Stimulated activated CD8-positive, alpha-beta memory T cell treated with anti-CD3 and anti-CD28 coated beads, Interleukin-2, amount 100 ng/mL, for 48 hours (primary cell): ENCODE measurements around the gene GALNTL6.
"Not testable (repeated sequence)": the region's sequence is repeated elsewhere in the genome, so short reads cannot be mapped to it uniquely, and the experiment has no call there.

ENCODE experiments used
- DNase-seq, 2 donors: peaks; one replicate each; pipeline ENCODE4 v3.0.0-alpha.2; 2020; ENCODE audit warnings: low read depth in 2 of 2

Gene GALNTL6

DNA sequence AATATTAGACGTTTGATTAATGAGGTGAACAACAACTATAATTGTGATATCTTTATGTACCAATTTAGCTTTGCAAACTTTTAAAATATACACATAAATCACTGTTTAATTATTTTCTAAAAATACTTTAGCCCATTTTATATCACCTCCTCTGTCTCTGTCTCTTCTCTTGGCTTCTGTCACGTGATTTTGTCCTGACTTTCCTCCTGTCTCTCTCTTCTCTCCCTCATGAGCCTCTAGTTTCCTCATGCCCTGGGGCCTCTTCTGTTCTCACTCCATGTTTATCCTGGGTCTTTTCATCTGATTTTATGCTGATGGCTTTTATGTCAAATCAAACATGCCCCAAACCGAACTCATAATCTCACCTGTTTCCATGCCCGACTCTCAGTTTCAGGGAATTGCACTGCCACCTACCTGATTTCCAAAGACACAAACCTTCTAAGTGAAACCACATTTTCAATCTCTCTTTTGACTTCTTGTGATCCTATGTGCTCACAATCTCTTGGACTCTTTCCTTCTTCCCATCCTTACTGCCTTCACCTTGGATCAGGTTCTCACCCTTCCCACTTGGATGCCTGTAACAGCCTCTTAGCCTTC is 1052.4 kb downstream of the GALNTL6 start:
- no peak for DNase-seq

- no peak for DNase-seq
Observed at GRCh38 chr4:172866421-172866820, 1053.2 kb downstream of the GALNTL6 start.

- DNase-seq = no peak
Observed at GRCh38 chr4:172867835-172868234, 1054.6 kb downstream of the GALNTL6 start.

DNA sequence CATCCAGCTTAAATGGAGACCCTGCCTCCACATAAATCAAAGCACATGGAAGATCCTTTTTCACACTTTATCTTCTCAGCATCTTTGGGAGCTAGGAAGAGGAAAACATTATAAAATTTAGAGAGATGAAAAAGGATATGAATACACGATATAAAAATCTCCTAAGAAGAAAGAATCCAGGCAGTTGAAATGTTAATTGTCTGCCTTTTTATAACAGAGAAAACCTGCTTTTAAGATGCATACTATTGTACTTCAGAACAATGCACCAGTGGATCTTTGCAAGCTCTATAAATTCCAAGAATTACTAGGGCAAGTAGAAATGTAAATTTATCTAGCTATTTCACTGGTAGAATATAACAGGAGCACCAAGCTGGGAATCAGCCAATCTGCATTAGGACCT is 1055.1 kb downstream of the GALNTL6 start:
- DNase-seq = no peak

GRCh38 chr4:172869621-172870268 is 1056.5 kb downstream of the GALNTL6 start:
- no peak for DNase-seq

GRCh38 chr4:172871381-172871780 is 1058.2 kb downstream of the GALNTL6 start:
- DNase-seq = no peak

GRCh38 chr4:172874944-172875343 is 1061.7 kb downstream of the GALNTL6 start:
- no peak for DNase-seq

- DNase-seq = no peak
Observed at GRCh38 chr4:172876394-172876793, 1063.2 kb downstream of the GALNTL6 start.

- DNase-seq = no peak
Observed at GRCh38 chr4:172881645-172882044, 1068.4 kb downstream of the GALNTL6 start.

- not testable (repeated sequence) for DNase-seq
Observed at GRCh38 chr4:172887358-172887757, 1074.2 kb downstream of the GALNTL6 start.

GRCh38 chr4:172887959-172888358 is 1074.8 kb downstream of the GALNTL6 start:
- DNase-seq = no peak

GRCh38 chr4:172892300-172892699 is 1079.1 kb downstream of the GALNTL6 start:
- no peak for DNase-seq

DNA sequence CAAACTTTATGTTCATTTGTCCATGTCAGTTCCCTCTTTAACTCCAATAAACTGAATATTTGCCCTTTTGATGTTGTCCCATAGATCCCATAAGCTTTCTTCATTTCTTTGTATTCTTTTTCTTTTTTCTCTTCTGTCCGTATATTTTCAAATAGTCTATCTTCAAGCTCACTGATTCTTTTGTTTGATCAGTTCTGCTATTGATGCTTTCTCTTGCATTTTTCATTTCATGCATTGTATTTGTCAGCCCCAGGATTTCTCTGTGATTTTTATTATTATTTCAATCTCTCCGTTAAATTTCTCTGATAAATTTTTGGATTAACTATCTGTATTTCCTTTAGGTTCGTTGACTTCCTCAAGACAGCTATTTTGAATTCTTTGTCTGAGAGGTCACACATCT is 1082.5 kb downstream of the GALNTL6 start:
- no peak for DNase-seq

DNA sequence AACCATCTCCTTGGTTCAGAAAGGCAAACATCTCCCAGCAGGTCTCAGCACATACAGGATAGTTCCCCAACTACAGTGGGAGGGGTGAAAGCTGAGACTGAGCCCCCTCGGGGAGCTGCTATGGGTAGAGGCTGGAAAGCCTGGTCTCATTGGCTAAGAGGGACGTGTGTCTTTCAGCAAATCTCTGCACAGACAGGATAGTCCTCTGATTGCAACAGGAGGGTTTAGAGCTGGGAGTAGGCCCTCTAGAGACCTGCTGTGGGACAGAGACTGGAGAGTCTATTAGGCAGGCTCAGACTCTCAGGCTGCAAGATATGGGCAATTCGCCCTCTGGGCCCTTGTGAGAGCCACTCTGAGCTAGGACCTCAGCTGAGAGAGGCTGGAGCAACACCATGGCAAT is 1083.8 kb downstream of the GALNTL6 start:
- no peak for DNase-seq

DNA sequence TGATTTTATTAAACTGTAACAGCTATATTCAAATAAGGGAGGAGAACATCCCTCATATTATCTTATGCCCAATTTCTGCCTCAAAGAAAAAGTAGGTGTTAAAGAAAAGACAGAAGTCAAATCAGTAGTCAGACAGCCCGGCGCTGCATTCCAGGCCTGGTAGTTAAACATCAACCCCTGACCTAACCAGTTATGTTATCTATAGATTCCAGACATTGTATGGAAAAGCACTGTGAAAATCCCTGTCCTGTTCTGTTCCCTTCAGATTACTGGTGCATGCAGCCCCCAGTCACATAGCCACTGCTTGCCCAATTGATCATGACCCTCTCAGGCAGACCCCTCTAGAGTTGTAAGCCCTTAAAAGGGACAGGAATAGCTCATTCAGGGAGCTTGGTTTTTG is 1085.5 kb downstream of the GALNTL6 start:
- no peak for DNase-seq

DNA sequence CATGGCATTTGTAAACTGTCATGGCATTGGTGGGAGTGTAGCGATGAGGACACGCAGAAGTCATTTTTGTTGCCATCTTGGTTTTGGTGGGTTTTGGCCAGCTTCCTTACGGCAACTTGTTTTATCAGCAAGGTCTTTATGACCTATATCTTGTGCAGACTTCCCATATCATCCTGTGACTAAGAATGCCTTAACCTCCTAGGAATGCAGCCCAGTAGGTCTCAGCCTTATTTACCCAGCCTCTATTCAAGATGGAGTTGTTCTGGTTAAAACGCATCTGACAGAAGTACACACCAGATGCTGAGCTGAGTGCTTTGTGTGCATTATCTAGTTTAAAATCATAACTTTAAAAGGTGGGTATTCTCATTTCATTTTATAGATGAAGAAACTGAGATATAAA is 1086.7 kb downstream of the GALNTL6 start:
- DNase-seq = no peak

- DNase-seq = no peak
Observed at GRCh38 chr4:172900900-172901299, 1087.7 kb downstream of the GALNTL6 start.

DNA sequence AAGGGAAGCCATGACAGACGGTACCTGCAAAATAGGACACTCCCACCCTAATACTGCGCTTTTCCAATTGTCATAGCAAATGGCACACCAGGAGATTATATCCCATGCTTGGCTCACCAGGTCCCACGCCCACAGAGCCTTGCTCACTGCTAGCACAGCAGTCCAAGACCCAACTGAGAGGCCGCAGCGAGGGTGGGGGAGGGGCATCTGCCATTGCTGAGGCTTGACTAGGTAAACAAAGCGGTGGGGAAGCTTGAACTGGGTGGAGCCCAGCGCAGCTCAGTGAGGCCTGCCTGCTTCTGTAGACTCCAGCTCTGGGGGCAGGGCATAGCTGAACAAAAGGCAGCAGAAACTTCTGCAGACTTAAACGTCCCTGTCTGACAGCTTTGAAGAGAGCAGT is 1099.3 kb downstream of the GALNTL6 start:
- DNase-seq = not testable (repeated sequence)

DNA sequence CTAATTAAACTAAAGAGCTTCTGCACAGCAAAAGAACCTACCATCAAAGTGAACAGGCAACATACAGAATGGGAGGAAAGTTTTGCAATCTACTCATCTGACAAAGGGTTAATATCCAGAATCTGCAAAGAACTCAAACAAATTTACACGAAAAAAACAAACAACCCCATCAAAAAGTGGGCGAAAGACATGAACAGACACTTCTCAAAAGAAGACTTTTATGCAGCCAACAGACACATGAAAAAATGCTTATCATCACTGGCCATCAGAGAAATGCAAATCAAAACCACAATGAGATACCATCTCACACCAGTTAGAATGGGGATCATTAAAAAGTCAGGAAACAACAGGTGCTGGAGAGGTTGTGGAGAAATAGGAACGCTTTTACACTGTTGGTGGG is 1104.2 kb downstream of the GALNTL6 start:
- DNase-seq = not testable (repeated sequence)

- no peak for DNase-seq
Observed at GRCh38 chr4:172919269-172919668, 1106.1 kb downstream of the GALNTL6 start.

GRCh38 chr4:172927096-172927814 is 1114.1 kb downstream of the GALNTL6 start:
- DNase-seq = no peak

DNA sequence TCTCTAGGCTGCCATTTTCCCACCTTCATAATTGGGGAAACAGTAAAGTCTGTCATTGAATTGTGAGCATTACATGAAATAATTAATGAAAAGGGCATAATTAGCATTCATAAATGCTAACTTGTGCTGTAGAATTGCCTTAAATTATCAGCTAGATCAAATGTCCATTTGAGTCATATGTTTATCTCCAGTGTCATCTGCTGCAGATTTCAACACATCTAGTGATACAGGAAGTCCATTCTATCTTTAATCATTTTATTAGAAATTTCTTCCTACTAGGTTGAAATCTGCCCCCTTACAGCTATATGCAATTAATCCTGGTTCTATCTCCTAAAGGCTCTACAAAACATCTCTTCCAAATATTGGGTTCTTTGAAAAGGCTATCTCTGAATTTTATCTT is 1115.1 kb downstream of the GALNTL6 start:
- no peak for DNase-seq
